Esophagus muscularis mucosa (tissue), 4 donors: ENCODE measurements around the gene MNT.
A peak's percentile ranks its signal among the peaks of the same experiment; 100 is the strongest.

Source experiments
- CTCF ChIP-seq, 3 experiments: fragments of 200-600 bp in 2 of 3; fragments of 450-650 bp in 1 of 3; sonication (generic) in 2 of 3; IDR thresholded peaks; one replicate each; pipeline ENCODE4 v1.5.1; 2017 to 2019; ENCODE audit warnings: antibody characterized with exemption in 3 of 3, mild to moderate bottlenecking in 2 of 3, moderate library complexity in 1 of 3
- EP300 ChIP-seq: sonication (generic); formaldehyde crosslinking; IDR thresholded peaks from one replicate; pipeline ENCODE4 v1.6.1; 2017; ENCODE audit warnings: antibody characterized with exemption
- POLR2A ChIP-seq: fragments of 450-650 bp; IDR thresholded peaks from one replicate; pipeline ENCODE4 v1.6.1; 2017; ENCODE audit warnings: antibody characterized with exemption, moderate library complexity, mild to moderate bottlenecking, low read depth
- POLR2AphosphoS5 ChIP-seq, 2 donors: sonication (generic); formaldehyde crosslinking; IDR thresholded peaks; one replicate each; pipeline ENCODE4 v1.6.1; 2017; ENCODE audit warnings: antibody characterized with exemption in 2 of 2

- TF ChIP-seq CTCF (IDR thresholded peaks at IDR 0.05) (no peak), POLR2AphosphoS5 (IDR thresholded peaks at IDR 0.05) (peak in 1 of 2 donors; percentile 4), EP300 (no peak), POLR2A (no peak)
Measured at GRCh38 chr17:2336852-2337543, 63.9 kb downstream of the MNT start, which contains the start of gene SGSM2.
